Measurements from ENCODE around the gene SEPHS2. TPM values are rescaled to one million over a fixed set of nuclear protein-coding genes. Genes with fewer than 3 reads are reported as not detected.

Gene SEPHS2
- total RNA-seq, 2 donors from 2014 or later = 33.7 to 58.9 TPM

- intact Hi-C loops (cut with DNase I) = loop anchor here (2.0 kb wide), 1 partner anchor 17 kb away; no protein-coding TSS in a partner anchor
- Histone ChIP-seq H3K27ac (peak within 1 kb of the TSS; percentile 72 to 74), H3K36me3 (no peaks in the 10 kb centered on the region), H3K4me3 (peak within 1 kb of the TSS; percentile 77 to 81), H3K4me1 (replicated peaks) (peaks cover 8% of the 10 kb centered on the region), H3K27me3 (replicated peaks; ENCODE audit: insufficient read depth) (no peaks in the 10 kb centered on the region), H3K9me3 (no peaks in the 10 kb centered on the region)
- TF ChIP-seq CTCF (IDR thresholded peaks at IDR 0.05) (peak in 2 of 4 experiments; percentile 34 to 63), POLR2A (IDR thresholded peaks at IDR 0.05) (peak; percentile 32), POLR2AphosphoS5 (IDR thresholded peaks at IDR 0.05) (peak; percentile 57)
- WGBS = under 1% methylated on average over 63 of the region's 103 CpGs
- DNase-seq (ENCODE audit: low spot score) = peak; percentile 84
These were observed 50.3 kb downstream of the SEPHS2 start, which contains the start of gene ZNF48 for GRCh38 chr16:30395155-30395991. TSS of gene ZNF48 (plus strand) at chr16:30395420. CDS start at chr16:30395795, 375 bp downstream.

- Histone ChIP-seq H3K36me3 (no peaks in the 10 kb centered on the region), H3K9me3 (no peaks in the 10 kb centered on the region), H3K27me3 (replicated peaks; ENCODE audit: insufficient read depth) (no peaks in the 10 kb centered on the region), H3K4me1 (replicated peaks) (peaks cover 8% of the 10 kb centered on the region), H3K4me3 (peak overlapping the region; percentile 77 to 81), H3K27ac (peak overlapping the region; percentile 72 to 74)
- intact Hi-C loops (cut with DNase I) = loop anchor here (2.0 kb wide), 1 partner anchor 16 kb away; no protein-coding TSS in a partner anchor
- no peak for DNase-seq (ENCODE audit: low spot score)
- TF ChIP-seq POLR2A (IDR thresholded peaks at IDR 0.05) (no peak), POLR2AphosphoS5 (IDR thresholded peaks at IDR 0.05) (no peak), CTCF (IDR thresholded peaks at IDR 0.05) (no peak)
- WGBS = 6% methylated on average over 31 of the region's 31 CpGs
These were observed 51.0 kb downstream of the SEPHS2 start for GRCh38 chr16:30394592-30395154.

Small RNA genes within 50 kb of the gene (small RNA-seq; reads per million reads assigned to genes)
- gene RF00019 (0 reads per million in 2 donors), gene RF00406 (0.60 to 0.65 reads per million in 2 donors), gene RNU7-61P (0 reads per million in 2 donors)

Other genes with a start within 250 kb of the SEPHS2 start
- 10 to 100 TPM in 1 of 2 donors, 1 to 10 TPM in 1; 8.8 to 10.2 TPM for gene SULT1A3, start 246.6 kb downstream of the SEPHS2 start, total RNA-seq
- 1 to 10 TPM in 1 of 2 donors, under 1 TPM in 1; 0.82 to 5.8 TPM for gene NPIPB13, start 197.4 kb downstream of the SEPHS2 start, total RNA-seq
- 10 to 100 TPM; 32.9 to 46.4 TPM for gene CD2BP2, start 90.6 kb downstream of the SEPHS2 start, total RNA-seq
- gene TBC1D10B, start 75.4 kb downstream of the SEPHS2 start, total RNA-seq = 10 to 100 TPM; 40.3 to 59.4 TPM
- gene MYL11, start 71.1 kb downstream of the SEPHS2 start, total RNA-seq = 10 to 100 TPM in 1 of 2 donors, 1 to 10 TPM in 1; 3.5 to 23.5 TPM
- 1 to 10 TPM; 3.0 to 4.2 TPM for gene SEPTIN1, start 63.3 kb downstream of the SEPHS2 start, total RNA-seq
- gene ZNF48, start 50.5 kb downstream of the SEPHS2 start, total RNA-seq = 10 to 100 TPM; 11.9 to 12.2 TPM
- gene ZNF771, start 38.3 kb downstream of the SEPHS2 start, total RNA-seq = 10 to 100 TPM; 32.3 to 36.3 TPM
- gene DCTPP1, start 15.8 kb downstream of the SEPHS2 start, total RNA-seq = 10 to 100 TPM; 31.6 to 37.6 TPM
- 10 to 100 TPM in 1 of 2 donors, 1 to 10 TPM in 1; 2.5 to 12.7 TPM for gene ITGAL, start 26.9 kb upstream of the SEPHS2 start, total RNA-seq
- gene ZNF768, start 80.7 kb upstream of the SEPHS2 start, total RNA-seq = 10 to 100 TPM; 46.5 to 61.1 TPM
- 10 to 100 TPM; 15.8 to 22.6 TPM for gene ZNF747, start 89.0 kb upstream of the SEPHS2 start, total RNA-seq
- 10 to 100 TPM; 15.7 to 22.5 TPM for gene ZNF764, start 112.5 kb upstream of the SEPHS2 start, total RNA-seq
- 10 to 100 TPM; 20.4 to 21.5 TPM for gene ZNF688, start 125.8 kb upstream of the SEPHS2 start, total RNA-seq
- 10 to 100 TPM; 16.9 to 18.9 TPM for gene ZNF785, start 139.8 kb upstream of the SEPHS2 start, total RNA-seq
- 10 to 100 TPM; 13.4 to 17.8 TPM for gene ZNF689, start 164.5 kb upstream of the SEPHS2 start, total RNA-seq
- 10 to 100 TPM; 37.5 to 66.7 TPM for gene PRR14, start 205.1 kb upstream of the SEPHS2 start, total RNA-seq
- 100 to 1,000 TPM in 1 of 2 donors, 10 to 100 TPM in 1; 49.0 to 106 TPM for gene FBRS, start 212.6 kb upstream of the SEPHS2 start, total RNA-seq